ENCODE measurements around the gene OR6M1.

The OR6M1 gene

GRCh38 chr11:123833095-123833494, 26.9 kb upstream of the OR6M1 start:
- Histone ChIP-seq H3K4ac (ENCODE audit: low read depth, low read length) (no peak overlapping the region), H2BK12ac (ENCODE audit: low read length) (no peak overlapping the region), H3K27ac (ENCODE audit: low read depth, low read length) (no peak overlapping the region), H3K27me3 (ENCODE audit: insufficient read depth, low read length) (no peaks in the 10 kb centered on the region), H3K4me2 (ENCODE audit: low read length) (no peak overlapping the region), H4K91ac (ENCODE audit: low read depth, low read length) (no peak overlapping the region), H3K36me3 (ENCODE audit: control insufficient read depth in 1 of 2, insufficient read depth in 2 of 2, low read length in 2 of 2) (no peaks in the 10 kb centered on the region), H3K4me3 (ENCODE audit: low read depth, low read length) (no peak overlapping the region), H3K18ac (ENCODE audit: low read length) (no peak overlapping the region), H3K4me1 (ENCODE audit: control insufficient read depth in 1 of 2, insufficient read depth in 2 of 2, low read length in 2 of 2) (no peaks in the 10 kb centered on the region), H2AK5ac (ENCODE audit: low read length) (no peak overlapping the region), H3K9me3 (ENCODE audit: insufficient read depth, low read depth, low read length) (no peaks in the 10 kb centered on the region), H2BK120ac (ENCODE audit: insufficient read depth, low read length, poor library complexity) (no peak overlapping the region), H2BK5ac (ENCODE audit: low read depth, low read length, poor library complexity) (no peak overlapping the region), H3K9ac (ENCODE audit: low read length) (no peak overlapping the region), H4K12ac (ENCODE audit: low read depth, low read length) (no peak overlapping the region), H3K79me1 (ENCODE audit: low read length) (no peaks in the 10 kb centered on the region), H4K8ac (ENCODE audit: low read depth, low read length) (no peak overlapping the region), H3K14ac (ENCODE audit: low read length) (no peak overlapping the region), H2AFZ (ENCODE audit: insufficient read depth, low read length, poor library complexity) (no peak overlapping the region), H3K79me2 (ENCODE audit: control insufficient read depth, insufficient read depth, low read length, poor library complexity) (no peaks in the 10 kb centered on the region), H3K23ac (ENCODE audit: low read length) (no peak overlapping the region)
- no CpG with 5 or more reads among the region's 2 CpGs for WGBS (ENCODE audit: extremely low coverage, insufficient coverage, insufficient read length)
- peak in 1 of 2 donors; percentile 1 for DNase-seq

DNA sequence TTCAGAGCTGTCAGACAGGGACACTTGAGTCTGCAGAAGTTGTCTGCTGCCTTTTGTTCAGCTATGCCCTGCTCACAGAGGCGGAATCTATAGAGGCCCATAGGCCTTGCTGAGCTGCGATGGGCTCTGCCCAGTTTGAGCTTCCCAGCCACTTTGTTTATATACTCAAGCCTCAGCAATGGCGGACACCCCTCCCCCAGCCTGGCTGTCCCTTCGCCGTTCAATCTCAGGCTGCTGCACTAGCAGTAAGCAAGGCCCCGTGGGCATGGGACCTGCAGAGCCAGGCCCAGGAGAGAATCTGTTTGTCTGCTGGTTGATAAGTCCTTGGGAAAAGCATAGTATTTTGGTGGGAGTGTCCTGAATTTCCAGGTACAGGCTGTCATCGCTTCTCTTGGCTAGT, 23.6 kb upstream of the OR6M1 start:
- H3K4me3 ChIP-seq (ENCODE audit: low read depth, low read length), result no peak overlapping the region
- H3K36me3 ChIP-seq (ENCODE audit: control insufficient read depth in 1 of 2, insufficient read depth in 2 of 2, low read length in 2 of 2), result no peaks in the 10 kb centered on the region
- H3K4me2 ChIP-seq (ENCODE audit: low read length), result no peak overlapping the region
- H2BK120ac ChIP-seq (ENCODE audit: insufficient read depth, low read length, poor library complexity), result no peak overlapping the region
- H3K14ac ChIP-seq (ENCODE audit: low read length), result no peak overlapping the region
- H3K9me3 ChIP-seq (ENCODE audit: insufficient read depth, low read depth, low read length), result no peaks in the 10 kb centered on the region
- H3K4me1 ChIP-seq (ENCODE audit: control insufficient read depth in 1 of 2, insufficient read depth in 2 of 2, low read length in 2 of 2), result no peaks in the 10 kb centered on the region
- H3K9ac ChIP-seq (ENCODE audit: low read length), result no peak overlapping the region
- no peaks in the 10 kb centered on the region for H3K79me2 ChIP-seq (ENCODE audit: control insufficient read depth, insufficient read depth, low read length, poor library complexity)
- H2BK5ac ChIP-seq (ENCODE audit: low read depth, low read length, poor library complexity), result no peak overlapping the region
- no peak overlapping the region for H3K23ac ChIP-seq (ENCODE audit: low read length)
- WGBS (ENCODE audit: extremely low coverage, insufficient coverage, insufficient read length), result no CpG with 5 or more reads among the region's 7 CpGs
- H2AK5ac ChIP-seq (ENCODE audit: low read length), result no peak overlapping the region
- no peak overlapping the region for H3K27ac ChIP-seq (ENCODE audit: low read depth, low read length)
- DNase-seq, result no peak
- no peak overlapping the region for H2BK12ac ChIP-seq (ENCODE audit: low read length)
- H3K27me3 ChIP-seq (ENCODE audit: insufficient read depth, low read length), result no peaks in the 10 kb centered on the region
- H3K4ac ChIP-seq (ENCODE audit: low read depth, low read length), result no peak overlapping the region
- no peak overlapping the region for H3K18ac ChIP-seq (ENCODE audit: low read length)
- H4K8ac ChIP-seq (ENCODE audit: low read depth, low read length), result no peak overlapping the region
- H2AFZ ChIP-seq (ENCODE audit: insufficient read depth, low read length, poor library complexity), result no peak overlapping the region
- H3K79me1 ChIP-seq (ENCODE audit: low read length), result no peaks in the 10 kb centered on the region
- H4K91ac ChIP-seq (ENCODE audit: low read depth, low read length), result no peak overlapping the region
- H4K12ac ChIP-seq (ENCODE audit: low read depth, low read length), result no peak overlapping the region

DNA sequence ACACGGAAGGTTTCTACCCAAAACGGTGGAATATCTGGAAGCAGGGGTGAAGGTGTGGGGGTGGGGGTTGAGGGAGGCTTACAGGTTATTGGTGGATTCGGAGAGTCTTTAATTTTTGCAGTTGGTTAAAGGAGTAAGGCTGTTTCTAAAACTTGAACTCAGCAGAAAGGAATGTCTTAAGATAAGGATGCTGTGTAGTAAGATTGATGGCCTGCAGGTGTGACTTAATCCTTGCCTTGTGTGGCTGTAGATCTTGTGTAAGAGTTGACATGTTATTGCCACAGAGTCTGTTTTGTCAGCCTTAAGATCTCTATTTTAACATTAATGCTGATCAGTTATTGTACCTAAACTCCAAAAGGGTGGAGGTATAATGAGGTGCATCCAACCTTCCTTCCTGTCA, 16.4 kb upstream of the OR6M1 start:
- Histone ChIP-seq H3K9ac (ENCODE audit: low read length) (no peak overlapping the region), H3K4me3 (ENCODE audit: low read depth, low read length) (no peak overlapping the region), H3K4ac (ENCODE audit: low read depth, low read length) (no peak overlapping the region), H2AK5ac (ENCODE audit: low read length) (no peak overlapping the region), H3K79me1 (ENCODE audit: low read length) (no peaks in the 10 kb centered on the region), H3K18ac (ENCODE audit: low read length) (no peak overlapping the region), H3K36me3 (ENCODE audit: control insufficient read depth in 1 of 2, insufficient read depth in 2 of 2, low read length in 2 of 2) (no peaks in the 10 kb centered on the region), H2BK5ac (ENCODE audit: low read depth, low read length, poor library complexity) (no peak overlapping the region), H3K4me1 (ENCODE audit: control insufficient read depth in 1 of 2, insufficient read depth in 2 of 2, low read length in 2 of 2) (peaks cover 0 to 1% of the 10 kb centered on the region in 2 experiments), H2AFZ (ENCODE audit: insufficient read depth, low read length, poor library complexity) (no peak overlapping the region), H3K4me2 (ENCODE audit: low read length) (no peak overlapping the region), H2BK12ac (ENCODE audit: low read length) (no peak overlapping the region), H3K27ac (ENCODE audit: low read depth, low read length) (no peak overlapping the region), H3K14ac (ENCODE audit: low read length) (no peak overlapping the region), H3K23ac (ENCODE audit: low read length) (no peak overlapping the region), H4K91ac (ENCODE audit: low read depth, low read length) (no peak overlapping the region), H3K27me3 (ENCODE audit: insufficient read depth, low read length) (no peaks in the 10 kb centered on the region), H2BK120ac (ENCODE audit: insufficient read depth, low read length, poor library complexity) (no peak overlapping the region), H4K12ac (ENCODE audit: low read depth, low read length) (no peak overlapping the region), H4K8ac (ENCODE audit: low read depth, low read length) (no peak overlapping the region), H3K9me3 (ENCODE audit: insufficient read depth, low read depth, low read length) (no peaks in the 10 kb centered on the region), H3K79me2 (ENCODE audit: control insufficient read depth, insufficient read depth, low read length, poor library complexity) (no peaks in the 10 kb centered on the region)
- WGBS (ENCODE audit: extremely low coverage, insufficient coverage, insufficient read length), result no CpG with 5 or more reads among the region's 3 CpGs
- peak; percentile 65 to 84 for DNase-seq

- H3K23ac ChIP-seq (ENCODE audit: low read length), result no peak overlapping the region
- no peak overlapping the region for H2BK12ac ChIP-seq (ENCODE audit: low read length)
- no CpG with 5 or more reads among the region's 2 CpGs for WGBS (ENCODE audit: extremely low coverage, insufficient coverage, insufficient read length)
Observed at GRCh38 chr11:123822032-123822431, 15.9 kb upstream of the OR6M1 start.

More at GRCh38 chr11:123822032-123822431, 15.9 kb upstream of the OR6M1 start:
- Histone ChIP-seq H3K4me1 (ENCODE audit: control insufficient read depth in 1 of 2, insufficient read depth in 2 of 2, low read length in 2 of 2) (peaks cover 0 to 1% of the 10 kb centered on the region in 2 experiments), H3K4me3 (ENCODE audit: low read depth, low read length) (no peak overlapping the region), H4K91ac (ENCODE audit: low read depth, low read length) (no peak overlapping the region), H3K27me3 (ENCODE audit: insufficient read depth, low read length) (no peaks in the 10 kb centered on the region), H3K79me2 (ENCODE audit: control insufficient read depth, insufficient read depth, low read length, poor library complexity) (no peaks in the 10 kb centered on the region), H2AFZ (ENCODE audit: insufficient read depth, low read length, poor library complexity) (no peak overlapping the region), H3K4me2 (ENCODE audit: low read length) (no peak overlapping the region), H2AK5ac (ENCODE audit: low read length) (no peak overlapping the region), H4K12ac (ENCODE audit: low read depth, low read length) (no peak overlapping the region), H3K14ac (ENCODE audit: low read length) (no peak overlapping the region), H3K4ac (ENCODE audit: low read depth, low read length) (no peak overlapping the region), H3K9ac (ENCODE audit: low read length) (no peak overlapping the region), H3K36me3 (ENCODE audit: control insufficient read depth in 1 of 2, insufficient read depth in 2 of 2, low read length in 2 of 2) (no peaks in the 10 kb centered on the region), H3K9me3 (ENCODE audit: insufficient read depth, low read depth, low read length) (no peaks in the 10 kb centered on the region), H3K27ac (ENCODE audit: low read depth, low read length) (no peak overlapping the region), H3K79me1 (ENCODE audit: low read length) (no peaks in the 10 kb centered on the region), H4K8ac (ENCODE audit: low read depth, low read length) (no peak overlapping the region), H2BK5ac (ENCODE audit: low read depth, low read length, poor library complexity) (no peak overlapping the region), H2BK120ac (ENCODE audit: insufficient read depth, low read length, poor library complexity) (no peak overlapping the region), H3K18ac (ENCODE audit: low read length) (no peak overlapping the region)
- no peak for DNase-seq
